Measurements from ENCODE around the gene LSM5. TPM values are rescaled to one million over a fixed set of nuclear protein-coding genes. Genes with fewer than 3 reads are reported as not detected.
"Not testable (repeated sequence)": the region's sequence is repeated elsewhere in the genome, so short reads cannot be mapped to it uniquely, and the experiment has no call there.

Gene LSM5
- total RNA-seq, 1 experiment from 2014 or later = 87.3 TPM

GRCh38 chr7:32506266-32507054 is 16.3 kb upstream of the LSM5 start:
- ChIA-PET POLR2A (interaction anchor here (1.0 to 2.4 kb wide), 4 partner anchors 9 to 17 kb away, joined by 3 to 29 read pairs (median 6); partner anchors contain the start of genes AVL9 and LSM5), CTCF (interaction anchor here (0.5 to 0.8 kb wide), 2 partner anchors 15 to 47 kb away, joined by 3 read pairs; no protein-coding TSS in a partner anchor)
- Mint-ChIP-seq H3K27ac (ENCODE audit: low read depth, unreplicated experiment) (peak overlapping the region; percentile 97), H3K9me3 (ENCODE audit: unreplicated experiment) (no peaks in the 10 kb centered on the region), H3K36me3 (ENCODE audit: insufficient read depth, unreplicated experiment) (peaks cover 21% of the 10 kb centered on the region), H3K4me3 (ENCODE audit: unreplicated experiment) (peak overlapping the region; percentile 72), H3K4me1 (ENCODE audit: insufficient read depth, unreplicated experiment) (peaks cover 33% of the 10 kb centered on the region), H3K27me3 (ENCODE audit: insufficient read depth, unreplicated experiment) (no peaks in the 10 kb centered on the region)
- intact Hi-C loops (cut with micrococcal nuclease) = no loop called here
- TF ChIP-seq CTCF (IDR thresholded peaks at IDR 0.05; ENCODE audit: unreplicated experiment) = no peak
- DNase-seq (ENCODE audit: unreplicated experiment) = peak; percentile 89
- TSS peak; percentile 60 for BruUV-seq (replicated peaks)

- H3K4me1 Mint-ChIP-seq (ENCODE audit: insufficient read depth, unreplicated experiment) = peaks cover 37% of the 10 kb centered on the region
- CTCF ChIA-PET = interaction anchor here (1.0 kb wide), 1 partner anchor 11 kb away, joined by 3 read pairs; no protein-coding TSS in a partner anchor
- no peak overlapping the region for H3K27ac Mint-ChIP-seq (ENCODE audit: low read depth, unreplicated experiment)
- TF ChIP-seq CTCF (IDR thresholded peaks at IDR 0.05; ENCODE audit: unreplicated experiment) = no peak
- POLR2A ChIA-PET = interaction anchor here (0.7 kb wide), 1 partner anchor 25 kb away, joined by 3 read pairs; no protein-coding TSS in a partner anchor
- intact Hi-C loops (cut with micrococcal nuclease) = no loop called here
- no peaks in the 10 kb centered on the region for H3K9me3 Mint-ChIP-seq (ENCODE audit: unreplicated experiment)
- BruUV-seq (replicated peaks) = no TSS peak
- no peak overlapping the region for H3K4me3 Mint-ChIP-seq (ENCODE audit: unreplicated experiment)
- no peak for DNase-seq (ENCODE audit: unreplicated experiment)
- H3K36me3 Mint-ChIP-seq (ENCODE audit: insufficient read depth, unreplicated experiment) = peaks cover 22% of the 10 kb centered on the region
- H3K27me3 Mint-ChIP-seq (ENCODE audit: insufficient read depth, unreplicated experiment) = no peaks in the 10 kb centered on the region
Measured at GRCh38 chr7:32502728-32503127, 12.5 kb upstream of the LSM5 start.

- peak overlapping the region; percentile 75 for H3K27ac Mint-ChIP-seq (ENCODE audit: low read depth, unreplicated experiment)
- H3K4me1 Mint-ChIP-seq (ENCODE audit: insufficient read depth, unreplicated experiment) = peaks cover 30% of the 10 kb centered on the region
- H3K9me3 Mint-ChIP-seq (ENCODE audit: unreplicated experiment) = no peaks in the 10 kb centered on the region
- peak overlapping the region; percentile 7 for H3K4me3 Mint-ChIP-seq (ENCODE audit: unreplicated experiment)
- H3K36me3 Mint-ChIP-seq (ENCODE audit: insufficient read depth, unreplicated experiment) = peaks cover 19% of the 10 kb centered on the region
- TF ChIP-seq CTCF (IDR thresholded peaks at IDR 0.05; ENCODE audit: unreplicated experiment) = no peak
- POLR2A ChIA-PET = interaction anchor here (0.8 to 1.1 kb wide), 2 partner anchors 11 to 30 kb away, joined by 3 read pairs; partner anchors contain the start of gene LSM5
- intact Hi-C loops (cut with micrococcal nuclease) = no loop called here
- no TSS peak for BruUV-seq (replicated peaks)
- CTCF ChIA-PET = interaction anchor here (0.7 kb wide), 1 partner anchor 11 kb away, joined by 3 read pairs; the partner anchor contains the start of gene LSM5
- no peaks in the 10 kb centered on the region for H3K27me3 Mint-ChIP-seq (ENCODE audit: insufficient read depth, unreplicated experiment)
- no peak for DNase-seq (ENCODE audit: unreplicated experiment)
Measured at GRCh38 chr7:32501522-32501921, 11.3 kb upstream of the LSM5 start.

- intact Hi-C loops (cut with micrococcal nuclease) = no loop called here
- Mint-ChIP-seq H3K4me1 (ENCODE audit: insufficient read depth, unreplicated experiment) (peaks cover 31% of the 10 kb centered on the region), H3K27ac (ENCODE audit: low read depth, unreplicated experiment) (peak overlapping the region; percentile 75), H3K9me3 (ENCODE audit: unreplicated experiment) (no peaks in the 10 kb centered on the region), H3K27me3 (ENCODE audit: insufficient read depth, unreplicated experiment) (no peaks in the 10 kb centered on the region), H3K36me3 (ENCODE audit: insufficient read depth, unreplicated experiment) (peaks cover 15% of the 10 kb centered on the region), H3K4me3 (ENCODE audit: unreplicated experiment) (peak overlapping the region; percentile 7)
- POLR2A ChIA-PET = interaction anchor here (0.8 kb wide), 1 partner anchor 30 kb away, joined by 3 read pairs; no protein-coding TSS in a partner anchor
- no TSS peak for BruUV-seq (replicated peaks)
- no peak for DNase-seq (ENCODE audit: unreplicated experiment)
- TF ChIP-seq CTCF (IDR thresholded peaks at IDR 0.05; ENCODE audit: unreplicated experiment) = no peak
- CTCF ChIA-PET = interaction anchor here (0.7 kb wide), 1 partner anchor 11 kb away, joined by 3 read pairs; the partner anchor contains the start of gene LSM5
Measured at GRCh38 chr7:32500922-32501341, 10.8 kb upstream of the LSM5 start.

GRCh38 chr7:32500216-32500615 is 10.0 kb upstream of the LSM5 start:
- CTCF ChIA-PET; DNase-seq (ENCODE audit: unreplicated experiment); intact Hi-C loops (cut with micrococcal nuclease); H3K27me3 Mint-ChIP-seq (ENCODE audit: insufficient read depth, unreplicated experiment); H3K9me3 Mint-ChIP-seq (ENCODE audit: unreplicated experiment); H3K4me3 Mint-ChIP-seq (ENCODE audit: unreplicated experiment); BruUV-seq (replicated peaks): not testable (repeated sequence)
- H3K36me3 Mint-ChIP-seq (ENCODE audit: insufficient read depth, unreplicated experiment) = peaks cover 15% of the 10 kb centered on the region
- peak overlapping the region; percentile 75 for H3K27ac Mint-ChIP-seq (ENCODE audit: low read depth, unreplicated experiment)
- POLR2A ChIA-PET = interaction anchor here (0.7 to 0.9 kb wide), 2 partner anchors 9 to 10 kb away, joined by 3 read pairs; partner anchors contain the start of gene LSM5
- H3K4me1 Mint-ChIP-seq (ENCODE audit: insufficient read depth, unreplicated experiment) = peaks cover 31% of the 10 kb centered on the region

- H3K4me1 Mint-ChIP-seq (ENCODE audit: insufficient read depth, unreplicated experiment) = peaks cover 31% of the 10 kb centered on the region
- POLR2A ChIA-PET = interaction anchor here (0.7 to 0.9 kb wide), 2 partner anchors 9 to 10 kb away, joined by 3 read pairs; partner anchors contain the start of gene LSM5
- DNase-seq (ENCODE audit: unreplicated experiment); H3K27me3 Mint-ChIP-seq (ENCODE audit: insufficient read depth, unreplicated experiment); BruUV-seq (replicated peaks); H3K27ac Mint-ChIP-seq (ENCODE audit: low read depth, unreplicated experiment); intact Hi-C loops (cut with micrococcal nuclease); CTCF ChIA-PET; H3K4me3 Mint-ChIP-seq (ENCODE audit: unreplicated experiment); H3K9me3 Mint-ChIP-seq (ENCODE audit: unreplicated experiment): not testable (repeated sequence)
- H3K36me3 Mint-ChIP-seq (ENCODE audit: insufficient read depth, unreplicated experiment) = peaks cover 15% of the 10 kb centered on the region
Measured at GRCh38 chr7:32499755-32500154, 9.6 kb upstream of the LSM5 start.
